Stomach smooth muscle (tissue), 2 donors: Measurements from ENCODE around the gene CDYL.

Source experiments
- H3K27ac ChIP-seq: one replicate; pipeline ENCODE4 v1.7.0; 2013; ENCODE audit warnings: mild to moderate bottlenecking, low read length, inconsistent platforms
- H3K27me3 ChIP-seq, 2 donors: one replicate each; pipeline ENCODE4 v1.7.0; 2013; ENCODE audit warnings: low read length in 2 of 2; ENCODE audit not compliant: insufficient read depth in 2 of 2, control insufficient read depth in 1 of 2
- H3K36me3 ChIP-seq, 2 donors: one replicate each; pipeline ENCODE4 v1.7.0; 2013; ENCODE audit warnings: low read length in 2 of 2; ENCODE audit not compliant: control insufficient read depth in 2 of 2, insufficient read depth in 2 of 2
- H3K4me1 ChIP-seq: one replicate; pipeline ENCODE4 v1.7.0; 2013; ENCODE audit warnings: low read length; ENCODE audit not compliant: control insufficient read depth, insufficient read depth
- H3K4me3 ChIP-seq, 2 donors: one replicate each; pipeline ENCODE4 v1.7.0; 2013; ENCODE audit warnings: low read length in 2 of 2
- H3K9ac ChIP-seq, 2 donors: one replicate each; pipeline ENCODE4 v1.7.0; 2013; ENCODE audit warnings: low read length in 2 of 2, mild to moderate bottlenecking in 1 of 2
- H3K9me3 ChIP-seq, 2 donors: one replicate each; pipeline ENCODE4 v1.7.0; 2013; ENCODE audit warnings: low read length in 2 of 2; ENCODE audit not compliant: control insufficient read depth in 2 of 2
- donor health status: healthy.
- donor health status: Pancreatic carcinoma.

CDYL gene

DNA sequence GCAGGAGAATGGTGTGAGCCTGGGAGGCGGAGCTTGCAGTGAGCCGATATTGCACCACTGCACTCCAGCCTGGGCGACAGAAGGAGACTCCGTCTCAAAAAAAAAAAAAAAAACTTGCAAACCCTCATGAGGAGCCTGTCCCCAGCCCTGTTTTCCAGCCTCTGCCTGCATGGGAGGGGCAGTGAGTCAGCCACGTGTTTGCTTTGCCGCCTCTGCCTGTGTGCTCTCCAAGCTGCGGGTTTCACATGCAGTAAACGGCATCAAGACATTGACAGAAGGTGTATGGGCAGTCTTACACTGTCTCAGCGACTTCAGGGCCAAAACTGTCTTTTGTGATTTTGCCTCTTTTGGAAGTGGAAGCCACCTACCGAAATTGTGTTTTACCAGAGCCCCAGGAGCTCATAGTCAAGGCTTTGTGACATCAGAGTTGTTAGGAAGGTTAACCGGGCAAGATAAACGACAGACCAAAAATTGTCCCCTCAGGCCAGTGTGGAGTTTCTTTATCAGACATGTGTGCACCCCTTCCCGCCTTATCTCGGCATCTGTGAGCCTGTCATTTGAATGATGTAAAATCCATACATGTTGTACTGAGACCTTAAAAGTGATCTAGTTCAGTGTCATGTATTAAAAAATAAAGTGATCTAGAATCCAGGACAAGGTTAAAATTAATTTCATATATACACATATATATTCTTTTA is 174.8 kb downstream of the CDYL start:
- Histone ChIP-seq H3K27ac (no peak overlapping the region), H3K9me3 (no peaks in the 10 kb centered on the region), H3K27me3 (no peaks in the 10 kb centered on the region), H3K9ac (no peak overlapping the region), H3K4me3 (no peak overlapping the region), H3K36me3 (peaks cover 18 to 26% of the 10 kb centered on the region in 2 donors), H3K4me1 (no peaks in the 10 kb centered on the region)

DNA sequence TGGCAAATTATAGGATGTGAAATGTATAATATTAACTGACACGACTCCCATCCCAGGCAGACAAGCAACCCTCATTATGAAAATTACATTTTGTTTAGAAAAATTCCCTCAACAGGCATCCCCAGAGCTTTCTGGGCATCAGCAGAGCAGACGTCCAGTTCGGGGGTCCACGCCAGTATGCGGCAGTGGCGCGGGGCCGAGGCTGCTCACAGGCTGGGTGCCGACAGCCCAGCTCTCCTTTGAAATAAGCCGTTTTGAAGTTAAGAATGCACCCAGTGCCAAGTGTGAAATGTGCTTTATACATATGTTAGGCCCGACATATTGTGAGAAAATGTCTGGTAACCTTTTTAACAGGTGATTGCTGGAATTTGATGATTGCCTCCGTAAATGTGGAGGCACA is 177.2 kb downstream of the CDYL start:
- no peaks in the 10 kb centered on the region for H3K27me3 ChIP-seq
- peaks cover 16 to 25% of the 10 kb centered on the region in 2 donors for H3K36me3 ChIP-seq
- H3K9me3 ChIP-seq = no peaks in the 10 kb centered on the region
- no peaks in the 10 kb centered on the region for H3K4me1 ChIP-seq
- H3K27ac ChIP-seq = no peak overlapping the region
- no peak overlapping the region for H3K4me3 ChIP-seq
- no peak overlapping the region for H3K9ac ChIP-seq

DNA sequence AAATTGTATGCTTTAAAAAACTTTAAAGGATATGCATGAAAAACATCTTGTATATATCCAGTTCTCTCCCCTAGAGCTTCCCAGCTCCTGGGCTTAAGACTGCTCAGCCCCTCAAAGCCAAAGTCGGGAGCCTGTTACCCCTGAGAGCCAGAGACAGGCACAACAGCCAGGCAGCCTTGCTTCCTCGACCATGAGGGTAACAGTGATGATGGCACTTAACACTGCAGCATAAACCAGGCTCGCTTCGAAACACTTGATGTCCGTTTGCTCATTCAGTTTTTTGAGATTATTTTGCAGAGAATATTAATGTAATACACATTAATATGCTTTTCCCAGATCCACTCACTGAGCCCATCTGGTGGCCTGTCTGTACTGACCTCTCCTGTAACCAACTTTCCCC is 180.4 kb downstream of the CDYL start:
- H3K36me3 ChIP-seq = peaks cover 6 to 16% of the 10 kb centered on the region in 2 donors
- H3K9me3 ChIP-seq = no peaks in the 10 kb centered on the region
- H3K27ac ChIP-seq = no peak overlapping the region
- H3K4me1 ChIP-seq = no peaks in the 10 kb centered on the region
- no peak overlapping the region for H3K4me3 ChIP-seq
- no peaks in the 10 kb centered on the region for H3K27me3 ChIP-seq
- H3K9ac ChIP-seq = no peak overlapping the region

DNA sequence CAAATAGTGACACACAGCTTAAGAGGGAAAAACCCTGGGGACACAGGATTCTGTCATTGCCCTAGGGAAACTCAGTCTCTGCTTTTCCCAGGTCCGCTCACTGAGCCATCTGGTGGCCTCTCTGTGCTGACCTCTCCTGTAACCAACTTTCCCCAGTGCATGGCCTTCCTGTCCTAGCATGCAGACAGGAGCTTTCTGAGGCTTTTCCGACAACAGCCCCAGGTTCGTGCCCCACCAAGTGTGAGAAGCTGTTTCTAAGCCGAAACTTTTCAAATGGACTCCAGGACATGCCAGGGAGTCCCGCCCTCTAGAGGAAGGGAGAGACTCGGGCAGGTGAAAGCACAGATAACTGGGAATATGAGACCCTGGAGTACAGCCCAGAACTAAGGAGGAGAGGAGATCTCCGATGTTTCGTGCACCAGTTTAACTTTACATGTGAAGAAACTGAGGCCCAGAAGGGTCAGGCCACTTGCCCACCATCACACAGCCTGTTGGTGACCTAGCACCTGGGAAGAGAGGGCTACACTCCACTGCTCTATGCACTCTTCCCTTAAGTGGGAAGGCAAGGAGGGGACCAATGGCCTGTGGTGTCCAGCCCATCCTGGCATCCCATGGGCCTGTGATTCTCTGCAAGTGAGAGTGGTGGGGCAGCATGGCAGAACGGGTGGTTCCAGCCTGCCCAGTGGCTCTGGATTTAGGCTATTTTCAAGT is 181.5 kb downstream of the CDYL start:
- H3K27me3 ChIP-seq = no peaks in the 10 kb centered on the region
- no peak overlapping the region for H3K4me3 ChIP-seq
- H3K27ac ChIP-seq = no peak overlapping the region
- H3K9me3 ChIP-seq = no peaks in the 10 kb centered on the region
- peaks cover 6 to 9% of the 10 kb centered on the region in 2 donors for H3K36me3 ChIP-seq
- no peak overlapping the region for H3K9ac ChIP-seq
- H3K4me1 ChIP-seq = no peaks in the 10 kb centered on the region

DNA sequence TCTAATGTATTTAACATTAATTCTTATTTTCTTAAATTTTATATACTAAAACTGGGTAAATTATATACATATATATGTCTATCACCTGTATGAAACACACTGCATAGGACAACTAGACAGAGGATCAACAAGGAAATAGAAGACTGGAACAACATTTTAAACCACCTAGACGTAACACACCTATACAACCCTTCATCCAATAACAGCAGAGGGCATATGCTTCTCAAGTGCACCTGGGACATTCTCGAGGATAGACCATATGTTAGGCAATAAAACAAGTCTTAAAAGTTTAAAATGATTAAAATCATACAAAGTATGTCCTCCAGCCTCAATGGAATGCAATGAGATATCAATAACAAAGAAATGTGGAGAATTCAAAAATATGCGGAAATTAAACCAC is 182.4 kb downstream of the CDYL start:
- H3K36me3 ChIP-seq = peaks cover 4 to 5% of the 10 kb centered on the region in 2 donors
- H3K27me3 ChIP-seq = no peaks in the 10 kb centered on the region
- no peak overlapping the region for H3K27ac ChIP-seq
- no peak overlapping the region for H3K9ac ChIP-seq
- H3K4me1 ChIP-seq = no peaks in the 10 kb centered on the region
- H3K4me3 ChIP-seq = no peak overlapping the region
- no peaks in the 10 kb centered on the region for H3K9me3 ChIP-seq

DNA sequence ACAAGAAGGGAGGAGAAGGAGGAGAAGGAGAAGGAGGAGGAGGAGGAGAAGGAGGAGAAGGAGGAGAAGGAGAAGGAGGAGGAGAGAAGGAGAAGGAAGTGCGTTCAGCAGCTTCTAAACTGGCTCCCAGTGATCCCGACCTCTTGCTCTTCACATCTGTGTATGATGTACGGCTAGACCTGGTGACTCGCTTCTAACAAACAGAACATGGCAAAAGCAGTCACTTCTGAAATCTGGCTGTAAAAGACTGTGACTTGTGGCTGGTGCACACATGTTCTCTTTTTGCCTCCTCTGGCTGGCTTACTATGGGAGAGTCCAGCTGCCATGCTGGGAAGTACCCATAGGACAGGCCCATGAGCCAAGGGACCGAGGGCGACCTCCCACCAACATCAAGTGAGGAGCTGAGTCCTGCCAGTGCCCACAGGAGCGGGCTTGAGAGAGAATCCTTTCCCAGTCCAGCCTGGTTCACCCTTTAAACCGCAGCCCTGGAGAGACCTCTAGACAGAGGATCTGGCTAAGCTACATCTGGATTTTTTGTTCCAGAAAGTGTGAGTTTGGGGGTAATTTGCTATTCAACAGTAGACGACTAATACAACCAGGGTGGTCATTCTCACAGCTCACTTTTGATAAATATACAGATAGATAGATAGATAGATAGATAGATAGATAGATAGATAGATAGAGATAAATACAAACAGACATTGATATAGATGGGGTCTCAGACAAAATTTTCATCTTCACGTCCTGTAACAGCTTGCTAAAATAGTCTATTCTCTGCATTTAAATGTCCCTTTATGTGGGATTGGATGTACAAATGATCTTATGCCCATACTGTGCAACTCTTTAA is 185.3 kb downstream of the CDYL start:
- H3K36me3 ChIP-seq = no peaks in the 10 kb centered on the region
- no peak overlapping the region for H3K27ac ChIP-seq
- no peak overlapping the region for H3K9ac ChIP-seq
- peaks cover 15% of the 10 kb centered on the region for H3K4me1 ChIP-seq
- H3K4me3 ChIP-seq = no peak overlapping the region
- H3K9me3 ChIP-seq = no peaks in the 10 kb centered on the region
- no peaks in the 10 kb centered on the region for H3K27me3 ChIP-seq

DNA sequence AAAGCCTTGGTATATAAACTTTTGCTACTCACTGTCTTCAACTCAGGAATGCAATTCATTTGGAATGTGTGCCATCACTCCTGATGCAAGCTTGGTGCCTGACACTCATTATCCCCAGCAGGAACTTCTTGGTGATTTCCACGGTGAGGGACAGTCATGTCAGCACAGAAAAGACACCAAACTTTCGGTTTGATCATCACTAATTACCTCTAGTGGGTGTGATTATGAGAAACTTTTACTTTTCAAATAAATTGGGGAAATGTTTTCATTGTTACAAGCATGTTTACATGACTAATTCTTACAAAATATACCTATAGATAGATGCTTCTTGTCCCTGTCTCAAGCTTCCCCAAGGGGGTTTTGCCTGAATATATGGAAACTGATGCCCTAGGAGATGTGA is 186.7 kb downstream of the CDYL start:
- no peak overlapping the region for H3K4me3 ChIP-seq
- peaks cover 15% of the 10 kb centered on the region for H3K4me1 ChIP-seq
- H3K27me3 ChIP-seq = no peaks in the 10 kb centered on the region
- H3K9me3 ChIP-seq = no peaks in the 10 kb centered on the region
- no peaks in the 10 kb centered on the region for H3K36me3 ChIP-seq
- no peak overlapping the region for H3K9ac ChIP-seq
- H3K27ac ChIP-seq = no peak overlapping the region

DNA sequence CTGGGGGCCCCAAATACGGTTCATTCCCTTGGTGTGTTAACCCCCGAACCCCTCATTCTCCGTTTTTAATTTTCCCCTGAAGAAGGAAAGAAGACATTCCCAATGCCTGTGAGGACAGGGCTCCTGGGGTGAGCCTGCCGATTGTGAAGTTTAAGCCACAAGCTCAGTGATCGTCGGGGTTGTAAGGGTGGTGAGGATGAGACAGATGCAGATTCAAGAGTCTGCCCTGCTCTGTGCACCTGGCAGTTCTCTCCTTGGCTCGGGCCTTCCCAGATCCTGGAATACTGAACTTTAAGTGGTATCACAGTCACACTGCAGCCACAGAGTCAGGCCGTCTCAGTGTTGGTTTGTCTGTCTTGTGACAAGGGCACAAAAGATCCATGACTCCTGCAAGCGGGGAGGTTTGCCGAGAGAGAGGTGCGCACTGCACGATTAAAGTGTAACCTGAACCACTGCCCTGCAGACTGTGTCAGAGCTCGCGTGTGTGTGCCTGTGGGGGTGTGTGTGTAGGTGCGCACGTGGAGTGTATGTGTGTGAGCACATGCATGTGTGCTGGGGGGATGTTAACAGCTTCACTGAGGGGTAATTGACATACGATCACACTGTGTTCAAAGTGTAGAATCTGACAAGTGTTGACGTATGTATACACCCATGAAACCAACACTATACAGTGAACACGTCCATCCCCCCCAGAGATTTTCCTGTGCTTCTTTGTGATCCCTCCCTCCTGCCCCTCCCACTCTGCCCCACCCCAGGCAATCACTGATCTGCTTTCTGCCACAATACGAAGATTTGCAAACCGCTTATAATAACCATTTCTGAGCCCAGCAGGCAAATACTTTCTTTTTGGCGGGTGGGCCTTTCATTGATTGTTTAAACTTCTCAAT is 188.7 kb downstream of the CDYL start:
- H3K4me1 ChIP-seq = peaks cover 15% of the 10 kb centered on the region
- H3K27me3 ChIP-seq = no peaks in the 10 kb centered on the region
- H3K36me3 ChIP-seq = no peaks in the 10 kb centered on the region
- H3K27ac ChIP-seq = peak overlapping the region; percentile 49
- H3K4me3 ChIP-seq = no peak overlapping the region
- no peaks in the 10 kb centered on the region for H3K9me3 ChIP-seq
- no peak overlapping the region for H3K9ac ChIP-seq

DNA sequence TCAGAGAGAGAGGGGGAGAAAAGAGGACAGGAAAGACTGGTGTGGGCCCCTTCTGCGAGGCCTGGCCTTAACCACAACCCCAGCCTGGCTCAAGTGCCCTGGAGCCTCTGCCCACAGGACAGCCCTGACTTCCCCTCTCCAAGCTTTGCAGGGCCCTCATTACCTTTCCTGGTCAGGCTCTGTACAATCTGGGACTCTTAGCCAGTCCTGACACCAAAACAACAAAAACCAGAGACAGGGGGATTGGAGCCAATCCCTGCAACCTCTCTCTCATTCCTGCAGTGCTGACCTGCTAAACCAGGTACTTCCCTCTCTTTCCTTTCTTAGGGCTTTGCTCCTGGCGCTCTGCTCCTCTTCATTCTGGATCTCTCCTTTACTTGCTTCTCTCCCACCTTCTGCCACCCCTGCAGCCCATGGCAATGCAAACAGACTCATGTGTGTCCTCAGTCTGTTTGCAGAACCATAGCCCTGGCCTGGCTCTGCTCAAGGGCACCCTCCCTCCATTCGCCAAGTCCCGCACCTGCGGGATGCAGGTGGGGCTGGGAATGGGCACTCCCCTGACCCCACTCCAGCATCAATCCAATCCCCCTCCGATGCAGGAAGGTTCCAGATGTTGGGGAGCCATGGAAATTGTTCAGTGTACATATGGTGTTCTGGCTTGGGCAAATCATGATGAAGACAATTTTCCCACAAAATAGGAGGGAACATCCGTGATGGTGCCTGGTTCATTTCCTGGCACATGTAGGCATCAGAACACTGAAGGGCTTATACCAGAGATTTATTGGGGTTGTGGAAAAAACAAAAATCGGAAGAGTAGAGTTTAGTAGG is 189.6 kb downstream of the CDYL start:
- Histone ChIP-seq H3K36me3 (no peaks in the 10 kb centered on the region), H3K4me3 (no peak overlapping the region), H3K27ac (peak overlapping the region; percentile 49), H3K27me3 (no peaks in the 10 kb centered on the region), H3K9ac (no peak overlapping the region), H3K9me3 (no peaks in the 10 kb centered on the region), H3K4me1 (peaks cover 20% of the 10 kb centered on the region)
